ENCODE results near the gene UBR4. TPM values are rescaled to one million over a fixed set of nuclear protein-coding genes. Genes with fewer than 3 reads are reported as not detected.
A peak's percentile ranks its signal among the peaks of the same experiment; 100 is the strongest.

Gene UBR4
- total RNA-seq, 1 experiment from 2014 or later = 60.2 TPM

GRCh38 chr1:19072285-19072981, 137.6 kb downstream of the UBR4 start:
- DNase-seq (ENCODE audit: low read depth) = no peak

GRCh38 chr1:19071674-19072281, 138.3 kb downstream of the UBR4 start:
- DNase-seq (ENCODE audit: low read depth) = no peak

- DNase-seq (ENCODE audit: low read depth) = no peak
Measured at GRCh38 chr1:19070891-19071621, 139.0 kb downstream of the UBR4 start.

GRCh38 chr1:19070197-19070651, 139.8 kb downstream of the UBR4 start:
- DNase-seq (ENCODE audit: low read depth) = no peak

- peak; percentile 54 for DNase-seq (ENCODE audit: low read depth)
Measured at GRCh38 chr1:19068639-19069276, 141.3 kb downstream of the UBR4 start.

GRCh38 chr1:19067912-19068638, 142.0 kb downstream of the UBR4 start:
- DNase-seq (ENCODE audit: low read depth) = no peak

GRCh38 chr1:19067182-19067911, 142.7 kb downstream of the UBR4 start:
- DNase-seq (ENCODE audit: low read depth) = peak; percentile 52

- DNase-seq (ENCODE audit: low read depth) = peak; percentile 17
Measured at GRCh38 chr1:19066874-19067181, 143.2 kb downstream of the UBR4 start.

- DNase-seq (ENCODE audit: low read depth) = no peak
Measured at GRCh38 chr1:19066248-19066873, 143.7 kb downstream of the UBR4 start.

GRCh38 chr1:19065526-19066247, 144.4 kb downstream of the UBR4 start:
- no peak for DNase-seq (ENCODE audit: low read depth)

- DNase-seq (ENCODE audit: low read depth) = no peak
Measured at GRCh38 chr1:19064906-19065450, 145.1 kb downstream of the UBR4 start.

- no peak for DNase-seq (ENCODE audit: low read depth)
Measured at GRCh38 chr1:19063122-19063521, 146.9 kb downstream of the UBR4 start.

GRCh38 chr1:19062258-19063029, 147.6 kb downstream of the UBR4 start:
- DNase-seq (ENCODE audit: low read depth) = no peak

GRCh38 chr1:19061798-19062197, 148.3 kb downstream of the UBR4 start:
- no peak for DNase-seq (ENCODE audit: low read depth)

GRCh38 chr1:19061343-19061742, 148.7 kb downstream of the UBR4 start:
- DNase-seq (ENCODE audit: low read depth) = no peak

- DNase-seq (ENCODE audit: low read depth) = no peak
Measured at GRCh38 chr1:19059773-19060172, 150.3 kb downstream of the UBR4 start.

GRCh38 chr1:19058476-19058797, 151.6 kb downstream of the UBR4 start:
- DNase-seq (ENCODE audit: low read depth) = no peak

- no peak for DNase-seq (ENCODE audit: low read depth)
Measured at GRCh38 chr1:19057784-19058475, 152.1 kb downstream of the UBR4 start.

Data from RPMI7951 (cell line).